Muscle of leg (tissue), 11 donors: ENCODE data around the gene DHX8. TPM values are rescaled to one million over a fixed set of nuclear protein-coding genes. Genes with fewer than 3 reads are reported as not detected.

Experiments
- DNase-seq: peaks from one replicate; pipeline ENCODE4 v3.0.0; 2013
- H3K27ac ChIP-seq: one replicate; pipeline ENCODE4 v1.5.1; 2013; ENCODE audit warnings: mild to moderate bottlenecking, low read length, control low read depth
- H3K27me3 ChIP-seq: one replicate; pipeline ENCODE4 v1.6.1; 2013; ENCODE audit warnings: low read length; ENCODE audit not compliant: control insufficient read depth, insufficient read depth
- H3K36me3 ChIP-seq: one replicate; pipeline ENCODE4 v1.6.1; 2013; ENCODE audit warnings: low read length; ENCODE audit not compliant: control insufficient read depth, insufficient read depth
- H3K4me1 ChIP-seq: one replicate; pipeline ENCODE4 v1.6.1; 2013; ENCODE audit warnings: low read length; ENCODE audit not compliant: control insufficient read depth, insufficient read depth
- H3K4me3 ChIP-seq: one replicate; pipeline ENCODE4 v1.5.1; 2013; ENCODE audit warnings: low read length, control low read depth
- H3K9me3 ChIP-seq: replicated peaks from 2 replicates; pipeline ENCODE4 v1.6.1; 2013; ENCODE audit warnings: low read depth, low read length; ENCODE audit not compliant: control insufficient read depth
- WGBS: methylation state at CpG from one replicate; pipeline ENCODE4 v1.1.5; 2013; ENCODE audit warnings: missing lambda C conversion rate; ENCODE audit not compliant: insufficient coverage; 5-methylcytosine and 5-hydroxymethylcytosine counted together
- polyA plus RNA-seq, 8 donors: library from polyadenylated mRNA; unstranded; fragments of 120-200 nt; gene quantifications; one replicate each; pipeline versions ENCODE4 v1.2.1 to v1.2.3, GENCODE V29; 2013; ENCODE audit warnings: inconsistent platforms in 1 of 8, low replicate concordance in 1 of 8; ENCODE audit not compliant: insufficient read length in 8 of 8, insufficient read depth in 1 of 8
- total RNA-seq: library from RNA; stranded (reverse); fragments of 120-200 nt; gene quantifications from one replicate; pipeline ENCODE4 v1.2.4, GENCODE V29; 2013

DHX8 gene
- total and polyA plus RNA-seq, 9 donors = 23.1 to 30.9 (median 25.8) TPM

DNA sequence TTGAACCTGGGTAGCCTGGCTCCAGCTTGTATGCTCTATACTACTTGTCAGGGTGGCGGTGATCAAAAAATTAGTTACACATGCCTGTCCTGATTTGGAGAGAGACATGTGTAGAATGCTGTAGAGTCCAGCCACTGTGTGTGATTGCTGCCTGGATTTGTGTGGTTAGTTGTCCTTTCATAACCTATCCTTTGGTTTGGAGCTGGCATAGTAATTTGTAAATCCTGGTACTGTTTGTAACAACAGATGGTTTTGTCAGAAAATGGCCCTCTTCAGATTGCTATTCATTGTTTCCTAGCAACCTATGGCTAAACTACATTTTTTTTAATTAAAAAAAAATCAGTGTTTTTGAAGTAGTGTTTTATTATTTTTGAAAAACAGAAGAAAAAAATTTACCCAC, 31.9 kb downstream of the DHX8 start:
- Histone ChIP-seq H3K36me3 (peaks cover 61% of the 10 kb centered on the region), H3K27ac (no peak overlapping the region), H3K4me1 (no peaks in the 10 kb centered on the region), H3K4me3 (no peak overlapping the region), H3K27me3 (no peaks in the 10 kb centered on the region), H3K9me3 (no peaks in the 10 kb centered on the region)
- DNase-seq = no peak
- WGBS = no CpG with 5 or more reads among the region's 1 CpG

GRCh38 chr17:43517161-43517560, 33.4 kb downstream of the DHX8 start:
- H3K36me3 ChIP-seq = peaks cover 70% of the 10 kb centered on the region

DNA sequence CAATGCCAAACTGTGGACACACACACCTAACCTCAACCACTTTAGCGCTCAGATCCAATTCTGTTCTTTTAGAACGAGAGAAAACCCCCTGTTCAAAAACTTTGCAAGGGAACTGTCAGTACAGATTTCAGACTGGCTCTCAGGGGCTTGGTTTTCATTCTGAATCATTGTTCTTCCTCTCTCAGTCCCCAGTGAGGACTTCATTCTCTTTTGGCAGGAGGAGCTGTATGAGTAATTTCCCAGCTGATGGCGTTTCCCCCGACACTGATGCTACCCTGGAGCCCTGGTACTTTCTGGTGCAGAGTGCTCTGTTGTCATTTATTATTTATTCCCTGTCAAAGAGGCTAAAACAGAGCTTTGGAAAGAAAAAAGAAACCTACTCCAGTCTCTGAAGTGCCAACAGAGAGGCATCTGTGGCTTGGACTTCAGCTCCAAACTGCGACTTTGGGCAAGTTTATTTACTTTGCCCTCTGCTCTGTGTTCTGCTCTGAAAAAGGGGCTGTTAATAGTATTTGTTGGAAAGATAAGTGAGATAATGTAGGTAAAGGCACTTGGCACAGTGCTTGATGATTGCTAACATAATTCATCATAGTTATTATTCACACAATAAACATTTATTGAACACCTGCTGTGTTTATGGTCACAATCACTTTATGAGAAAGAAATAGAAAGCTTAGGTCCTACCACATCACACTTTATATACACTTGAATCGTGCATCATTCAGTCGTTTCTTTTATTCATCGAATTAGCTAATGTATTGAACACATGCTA, 34.0 kb downstream of the DHX8 start:
- Histone ChIP-seq H3K36me3 (peaks cover 68% of the 10 kb centered on the region), H3K27me3 (no peaks in the 10 kb centered on the region), H3K27ac (no peak overlapping the region), H3K4me3 (no peak overlapping the region), H3K9me3 (no peaks in the 10 kb centered on the region), H3K4me1 (no peaks in the 10 kb centered on the region)
- 80% methylated on average over 1 of the region's 8 CpGs for WGBS
- DNase-seq = no peak

More at GRCh38 chr17:43517161-43517560, 33.4 kb downstream of the DHX8 start:
- WGBS = 83% methylated on average over 1 of the region's 6 CpGs
- H3K27me3 ChIP-seq = no peaks in the 10 kb centered on the region
- H3K9me3 ChIP-seq = no peaks in the 10 kb centered on the region
- no peak overlapping the region for H3K4me3 ChIP-seq
- no peak overlapping the region for H3K27ac ChIP-seq
- DNase-seq = no peak
- H3K4me1 ChIP-seq = no peaks in the 10 kb centered on the region

- 100% methylated on average over 3 of the region's 4 CpGs for WGBS
- Histone ChIP-seq H3K36me3 (peaks cover 75% of the 10 kb centered on the region), H3K27me3 (no peaks in the 10 kb centered on the region), H3K9me3 (no peaks in the 10 kb centered on the region), H3K27ac (no peak overlapping the region), H3K4me1 (peaks cover 14% of the 10 kb centered on the region), H3K4me3 (no peak overlapping the region)
- no peak for DNase-seq
Measured at GRCh38 chr17:43521389-43521788, 37.6 kb downstream of the DHX8 start.

DNA sequence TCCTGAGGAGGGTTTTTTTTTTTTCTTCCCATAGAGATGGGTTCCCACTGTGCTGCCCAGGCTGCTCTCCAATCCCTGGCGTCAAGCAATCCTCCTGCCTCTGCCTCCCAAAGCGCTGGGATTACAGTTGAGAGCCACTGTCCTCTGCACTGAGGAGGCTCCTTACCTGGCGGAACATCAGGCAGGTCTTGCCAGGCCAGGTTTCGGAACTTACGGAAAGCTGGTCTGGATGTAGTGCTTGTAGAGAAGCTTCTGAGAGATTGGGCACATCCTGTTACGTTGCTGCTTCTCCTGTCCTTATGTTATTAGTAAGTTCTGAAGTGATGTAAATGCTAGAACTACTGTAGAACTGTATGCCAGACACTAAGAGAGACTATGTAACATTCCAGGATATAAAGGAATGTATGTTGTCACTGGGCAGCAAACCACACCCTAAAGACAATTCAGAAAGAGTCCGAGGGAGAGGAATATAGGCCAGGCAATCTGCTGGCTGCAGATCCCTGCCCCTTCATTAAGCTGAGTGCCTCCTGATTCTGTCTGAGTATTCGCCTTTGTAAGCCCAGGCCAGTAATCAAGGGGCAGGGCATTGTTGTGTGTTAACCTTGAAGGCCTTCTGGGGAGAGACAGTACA, 41.3 kb downstream of the DHX8 start:
- no peaks in the 10 kb centered on the region for H3K27me3 ChIP-seq
- no peak for DNase-seq
- H3K4me1 ChIP-seq = peaks cover 42% of the 10 kb centered on the region
- peaks cover 69% of the 10 kb centered on the region for H3K36me3 ChIP-seq
- 64% methylated on average over 6 of the region's 8 CpGs for WGBS
- no peaks in the 10 kb centered on the region for H3K9me3 ChIP-seq
- H3K4me3 ChIP-seq = no peak overlapping the region
- no peak overlapping the region for H3K27ac ChIP-seq

DNA sequence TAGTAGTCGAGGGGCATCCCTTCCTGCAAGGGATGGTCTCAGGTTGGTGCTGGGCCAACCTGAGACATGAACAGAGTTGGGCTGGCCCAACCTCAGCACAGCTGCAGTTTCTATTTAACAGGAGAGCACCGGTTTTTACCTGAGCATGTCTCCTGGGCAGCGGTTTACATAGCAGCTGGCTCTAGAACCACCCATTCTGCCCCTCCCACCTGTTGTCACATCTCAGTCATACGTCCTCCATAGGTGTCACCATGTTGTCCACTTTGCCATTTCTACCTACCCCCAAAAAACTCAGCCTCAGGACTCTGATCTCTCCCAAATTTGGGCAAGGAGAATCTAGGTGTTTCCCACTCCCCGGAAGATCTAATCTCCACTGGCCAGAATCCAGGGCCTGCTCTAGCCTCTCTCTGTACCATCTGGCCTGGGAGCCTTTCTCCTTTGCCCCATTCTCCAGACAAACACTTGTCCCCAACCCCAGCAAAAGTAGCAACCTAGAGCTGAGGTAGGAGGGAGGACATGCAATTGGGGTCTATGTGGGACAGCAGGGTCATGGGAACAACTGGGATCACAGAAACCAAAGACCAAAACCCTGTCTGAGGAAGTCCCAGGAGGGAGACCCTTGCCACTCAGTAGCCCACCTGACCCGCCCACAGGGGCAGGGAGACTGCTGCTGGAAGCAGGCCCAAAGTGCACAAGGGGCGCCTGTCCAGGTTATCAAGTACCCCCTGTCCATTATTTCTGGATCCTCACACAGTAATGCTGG, 43.3 kb downstream of the DHX8 start:
- Histone ChIP-seq H3K36me3 (peaks cover 49% of the 10 kb centered on the region), H3K4me3 (no peak overlapping the region), H3K9me3 (no peaks in the 10 kb centered on the region), H3K4me1 (peaks cover 56% of the 10 kb centered on the region), H3K27ac (no peak overlapping the region), H3K27me3 (no peaks in the 10 kb centered on the region)
- DNase-seq = no peak
- WGBS = 66% methylated on average over 4 of the region's 7 CpGs

DNA sequence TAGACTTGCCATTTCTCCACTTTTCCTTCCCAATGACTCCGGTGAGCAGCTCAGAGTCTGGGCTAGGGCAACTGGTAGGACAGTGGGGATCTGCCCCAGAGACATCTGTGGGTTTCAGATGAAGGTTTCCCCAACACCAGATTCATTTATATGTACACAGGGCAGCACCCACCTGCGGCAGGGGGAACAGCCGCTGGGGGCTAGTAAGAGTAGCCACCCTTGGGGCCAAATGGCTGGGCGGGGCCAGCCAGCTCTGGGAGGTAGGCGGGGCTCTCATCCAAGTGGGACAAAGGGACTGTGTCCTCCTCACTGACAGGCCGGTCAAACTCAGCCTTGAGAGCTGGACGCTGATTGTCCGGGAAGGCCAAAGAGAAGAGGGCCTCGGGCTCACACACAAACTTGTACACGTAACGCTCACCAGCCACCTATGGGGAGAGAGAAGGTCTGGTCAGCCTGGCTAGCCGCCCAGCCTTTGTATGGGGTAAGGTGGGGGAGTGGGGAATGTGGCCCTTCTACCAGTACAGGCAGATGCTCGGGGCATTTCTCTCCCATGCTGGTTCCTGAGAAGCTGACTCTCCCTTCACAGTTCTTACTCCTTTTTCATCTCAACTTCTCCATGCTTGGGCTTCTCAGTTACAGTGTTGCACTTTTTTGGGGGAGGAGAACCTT, 44.7 kb downstream of the DHX8 start:
- peak; percentile 44 for DNase-seq
- Histone ChIP-seq H3K27ac (peak overlapping the region; percentile 9), H3K4me1 (peaks cover 56% of the 10 kb centered on the region), H3K4me3 (no peak overlapping the region), H3K36me3 (peaks cover 38% of the 10 kb centered on the region), H3K27me3 (no peaks in the 10 kb centered on the region), H3K9me3 (no peaks in the 10 kb centered on the region)
- WGBS = 68% methylated on average over 4 of the region's 13 CpGs

DNA sequence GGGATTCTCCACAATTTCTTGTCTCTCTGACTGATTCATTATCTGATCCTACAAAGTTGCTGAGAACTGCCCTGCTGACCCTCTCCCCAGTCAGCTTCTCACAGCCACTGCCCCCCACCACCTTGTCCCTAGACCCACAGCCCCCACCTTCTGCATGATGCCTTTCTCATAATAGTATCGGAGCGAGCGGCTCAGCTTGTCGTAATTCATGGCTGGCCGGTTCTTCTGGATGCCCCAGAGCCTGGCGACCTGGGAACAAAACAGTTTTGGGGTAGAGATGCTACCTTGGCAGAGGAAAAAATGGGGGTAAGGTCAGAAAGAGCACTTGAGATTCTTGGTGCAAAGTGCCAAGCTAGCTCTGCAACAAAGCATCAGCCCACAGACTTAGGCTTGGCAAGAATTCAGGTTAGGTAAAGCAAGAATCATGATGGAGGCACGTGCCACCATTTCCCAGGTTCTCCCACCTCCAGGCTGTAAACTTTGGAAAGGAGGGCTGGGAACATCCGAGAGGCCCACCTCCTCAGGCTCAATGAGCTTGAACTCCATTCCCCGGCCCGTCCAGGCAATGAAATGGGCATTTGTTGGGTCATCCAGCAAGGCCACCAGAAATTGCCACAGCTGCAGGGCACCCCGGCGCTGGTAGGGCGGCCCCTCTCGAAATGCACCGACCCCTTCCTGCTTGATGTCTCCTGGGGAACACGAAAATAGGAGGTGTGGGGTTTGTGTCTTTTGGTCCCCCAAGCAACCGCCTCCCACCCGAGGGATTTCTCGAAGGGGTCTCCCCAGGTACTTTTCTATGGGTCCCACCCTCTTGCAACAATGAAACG, 45.4 kb downstream of the DHX8 start:
- no peak for DNase-seq
- Histone ChIP-seq H3K9me3 (no peaks in the 10 kb centered on the region), H3K27me3 (no peaks in the 10 kb centered on the region), H3K27ac (no peak overlapping the region), H3K4me1 (peaks cover 56% of the 10 kb centered on the region), H3K4me3 (no peak overlapping the region), H3K36me3 (peaks cover 30% of the 10 kb centered on the region)
- WGBS = 82% methylated on average over 17 of the region's 20 CpGs

DNA sequence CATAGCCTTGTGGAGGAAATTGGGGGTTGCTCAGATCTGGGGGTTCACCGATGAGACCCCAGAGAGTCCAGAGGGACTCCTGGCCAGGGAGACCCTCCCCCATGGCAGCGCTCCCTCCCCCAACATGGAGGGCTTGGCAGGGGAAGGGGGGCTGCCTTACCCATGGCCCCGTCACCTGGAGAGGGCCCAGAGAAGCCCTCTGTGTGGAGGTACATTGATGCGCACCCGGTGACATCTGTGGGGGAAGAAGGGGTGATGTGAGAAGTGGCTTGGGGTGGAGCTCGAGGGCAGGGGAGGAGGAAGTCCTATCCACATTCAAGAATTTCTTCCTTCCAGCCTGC, 46.1 kb downstream of the DHX8 start:
- H3K9me3 ChIP-seq = no peaks in the 10 kb centered on the region
- peaks cover 24% of the 10 kb centered on the region for H3K36me3 ChIP-seq
- H3K4me1 ChIP-seq = peaks cover 54% of the 10 kb centered on the region
- H3K4me3 ChIP-seq = peak overlapping the region; percentile 6
- H3K27me3 ChIP-seq = no peaks in the 10 kb centered on the region
- WGBS = no CpG with 5 or more reads among the region's 6 CpGs
- peak overlapping the region; percentile 88 for H3K27ac ChIP-seq
- DNase-seq = no peak
